Breast epithelium (tissue), 4 donors: ENCODE data around the gene SHISA5. TPM values are rescaled to one million over a fixed set of nuclear protein-coding genes. Genes with fewer than 3 reads are reported as not detected.

Experiments used
- DNase-seq, 2 donors: peaks; one replicate each; pipeline ENCODE4 v3.0.0-alpha.2; 2019; ENCODE audit warnings: low spot score in 2 of 2
- H3K27ac ChIP-seq, 2 donors: fragments of 200-600 bp; sonication (generic) in 1 of 2; one replicate each; pipeline ENCODE4 v1.5.1; 2016 to 2019; ENCODE audit warnings: mild to moderate bottlenecking in 1 of 2
- H3K27me3 ChIP-seq, 2 donors: fragments of 200-600 bp; sonication (generic) in 1 of 2; one replicate each; pipeline versions ENCODE4 v1.5.1 to v1.6.0; 2017 to 2019; ENCODE audit warnings: control low read depth in 1 of 2, mild to moderate bottlenecking in 1 of 2
- H3K36me3 ChIP-seq: fragments of 200-600 bp; one replicate; pipeline ENCODE4 v1.5.1; 2019
- H3K4me1 ChIP-seq, 2 donors: fragments of 200-600 bp; sonication (generic); one replicate each; pipeline ENCODE4 v1.5.1; 2016 to 2019; ENCODE audit warnings: control low read depth in 1 of 2
- H3K4me3 ChIP-seq, 3 donors: fragments of 200-600 bp; sonication (generic); 1 replicate in 2 of 3; 2 replicates in 1 of 3; pipeline ENCODE4 v1.5.1; 2016 to 2019; ENCODE audit warnings: mild to moderate bottlenecking in 3 of 3, moderate library complexity in 2 of 3
- H3K9me3 ChIP-seq, 2 donors: fragments of 200-600 bp; sonication (generic) in 1 of 2; one replicate each; pipeline ENCODE4 v1.5.1; 2016 to 2019; ENCODE audit warnings: control low read depth in 1 of 2
- POLR2A ChIP-seq: fragments of 450-650 bp; IDR thresholded peaks from one replicate; pipeline ENCODE4 v1.6.1; 2016; ENCODE audit warnings: antibody characterized with exemption, mild to moderate bottlenecking, moderate library complexity
- POLR2AphosphoS5 ChIP-seq, 3 donors: sonication (generic); formaldehyde crosslinking; IDR thresholded peaks; one replicate each; pipeline ENCODE4 v1.6.1; 2017; ENCODE audit warnings: antibody characterized with exemption in 3 of 3
- intact Hi-C: fragments of 100-400 bp; cut with DNase I; formaldehyde crosslinking; loops from one replicate; pipeline ENCODE4 v1.15.1; 2023; ENCODE audit warnings: low total_unique reads
- total RNA-seq, 3 donors: library from RNA; depleted of rRNA; stranded (reverse); fragments of >200 nt; gene quantifications; one replicate each; pipeline ENCODE4 v1.1.0, GENCODE V29; 2016
- TF ChIP-seq, protein P1 (sequence below), 3 donors: fragments of 450-650 bp; IDR thresholded peaks; one replicate each; pipeline ENCODE4 v1.5.1; 2016 to 2017; ENCODE audit warnings: antibody characterized with exemption in 3 of 3, mild to moderate bottlenecking in 3 of 3, moderate library complexity in 3 of 3

Gene SHISA5
- total RNA-seq, 3 donors from 2014 or later: 65.6 to 90.1 (median 77.0) TPM

- Histone ChIP-seq H3K9me3 (no peaks in the 10 kb centered on the region), H3K36me3 (no peaks in the 10 kb centered on the region), H3K4me1 (no peaks in the 10 kb centered on the region), H3K27ac (no peak overlapping the region), H3K27me3 (no peaks in the 10 kb centered on the region), H3K4me3 (no peak overlapping the region)
- TF ChIP-seq, protein P1, sequence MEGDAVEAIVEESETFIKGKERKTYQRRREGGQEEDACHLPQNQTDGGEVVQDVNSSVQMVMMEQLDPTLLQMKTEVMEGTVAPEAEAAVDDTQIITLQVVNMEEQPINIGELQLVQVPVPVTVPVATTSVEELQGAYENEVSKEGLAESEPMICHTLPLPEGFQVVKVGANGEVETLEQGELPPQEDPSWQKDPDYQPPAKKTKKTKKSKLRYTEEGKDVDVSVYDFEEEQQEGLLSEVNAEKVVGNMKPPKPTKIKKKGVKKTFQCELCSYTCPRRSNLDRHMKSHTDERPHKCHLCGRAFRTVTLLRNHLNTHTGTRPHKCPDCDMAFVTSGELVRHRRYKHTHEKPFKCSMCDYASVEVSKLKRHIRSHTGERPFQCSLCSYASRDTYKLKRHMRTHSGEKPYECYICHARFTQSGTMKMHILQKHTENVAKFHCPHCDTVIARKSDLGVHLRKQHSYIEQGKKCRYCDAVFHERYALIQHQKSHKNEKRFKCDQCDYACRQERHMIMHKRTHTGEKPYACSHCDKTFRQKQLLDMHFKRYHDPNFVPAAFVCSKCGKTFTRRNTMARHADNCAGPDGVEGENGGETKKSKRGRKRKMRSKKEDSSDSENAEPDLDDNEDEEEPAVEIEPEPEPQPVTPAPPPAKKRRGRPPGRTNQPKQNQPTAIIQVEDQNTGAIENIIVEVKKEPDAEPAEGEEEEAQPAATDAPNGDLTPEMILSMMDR (IDR thresholded peaks at IDR 0.05): no peak
- TF ChIP-seq POLR2A: no peak
- no peak for TF ChIP-seq POLR2AphosphoS5 (IDR thresholded peaks at IDR 0.05)
- no peak for DNase-seq
- intact Hi-C loops: no loop called here
Observed at GRCh38 chr3:48518638-48519276, 14.8 kb upstream of the SHISA5 start.

DNA sequence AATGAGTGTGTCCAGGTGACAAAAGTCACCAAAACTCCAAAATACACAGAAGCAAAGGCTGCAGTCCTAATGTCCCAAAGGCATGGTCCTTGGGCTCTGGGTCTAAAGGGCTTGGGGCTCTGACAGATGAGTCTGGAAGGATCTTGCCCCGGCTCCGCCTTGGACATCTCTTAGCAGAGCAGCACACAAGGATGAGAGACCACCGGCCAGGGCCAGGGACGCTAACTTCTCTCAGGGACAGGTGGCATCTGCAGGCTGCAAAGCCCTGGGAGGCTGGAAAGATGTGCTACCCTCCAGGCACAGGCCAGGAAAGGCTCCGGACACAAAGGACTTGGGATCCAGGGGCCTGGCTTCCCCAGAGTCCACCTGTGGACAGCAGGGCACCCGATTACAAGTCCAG lies 14.1 kb upstream of the SHISA5 start:
- H3K4me3 ChIP-seq: no peak overlapping the region
- TF ChIP-seq, protein P1 (IDR thresholded peaks at IDR 0.05): no peak
- no peak for TF ChIP-seq POLR2A
- no peak for DNase-seq
- no peaks in the 10 kb centered on the region for H3K9me3 ChIP-seq
- H3K36me3 ChIP-seq: no peaks in the 10 kb centered on the region
- H3K27ac ChIP-seq: no peak overlapping the region
- H3K27me3 ChIP-seq: no peaks in the 10 kb centered on the region
- H3K4me1 ChIP-seq: no peaks in the 10 kb centered on the region
- intact Hi-C loops: no loop called here

GRCh38 chr3:48516571-48516970 lies 12.6 kb upstream of the SHISA5 start:
- H3K36me3 ChIP-seq: no peaks in the 10 kb centered on the region
- intact Hi-C loops: no loop called here
- DNase-seq: no peak
- H3K4me3 ChIP-seq: no peak overlapping the region
- TF ChIP-seq POLR2A (no peak), POLR2AphosphoS5 (IDR thresholded peaks at IDR 0.05) (no peak)
- TF ChIP-seq, protein P1 (IDR thresholded peaks at IDR 0.05): no peak
- H3K4me1 ChIP-seq: no peaks in the 10 kb centered on the region
- H3K27me3 ChIP-seq: no peaks in the 10 kb centered on the region
- H3K9me3 ChIP-seq: no peaks in the 10 kb centered on the region
- no peak overlapping the region for H3K27ac ChIP-seq

DNA sequence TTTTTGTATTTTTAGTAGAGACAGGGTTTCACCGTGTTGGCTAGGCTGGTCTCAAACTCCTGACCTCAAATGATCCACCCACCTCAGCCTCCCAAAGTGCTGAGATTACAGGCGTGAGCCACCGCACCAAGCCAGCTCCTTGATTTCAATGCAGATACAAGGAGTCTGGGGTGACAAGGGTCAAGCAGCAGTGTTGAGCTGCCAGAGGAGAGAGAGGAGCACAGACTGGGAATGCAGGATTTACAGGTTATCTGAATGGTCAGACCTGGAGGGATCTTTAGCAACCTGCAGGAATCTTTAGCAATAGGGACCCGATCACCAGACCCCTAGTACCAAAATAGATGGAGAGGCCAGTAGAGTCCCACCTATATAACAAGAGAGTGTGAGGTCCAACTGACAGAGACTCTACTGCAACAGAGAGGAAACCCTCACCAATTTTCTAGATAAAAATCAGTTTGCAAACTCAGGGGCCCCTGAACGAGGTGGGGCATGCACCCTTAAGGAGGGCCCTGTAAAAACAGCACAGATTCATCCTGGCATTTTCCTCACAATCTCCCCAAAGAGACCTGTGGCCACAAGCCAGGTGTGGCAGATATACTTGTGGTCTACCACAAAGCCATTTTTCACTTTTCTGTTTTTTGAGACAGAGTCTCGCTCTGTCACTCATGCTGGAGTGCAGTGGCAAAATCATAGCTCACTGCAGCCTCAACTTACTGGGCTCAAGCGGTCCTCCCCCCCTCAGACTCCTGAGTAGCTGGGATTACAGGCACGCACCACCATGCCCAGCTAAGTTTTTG lies 10.7 kb upstream of the SHISA5 start:
- DNase-seq: no peak
- Histone ChIP-seq H3K27me3 (no peaks in the 10 kb centered on the region), H3K27ac (no peak overlapping the region), H3K36me3 (no peaks in the 10 kb centered on the region), H3K4me1 (no peaks in the 10 kb centered on the region), H3K9me3 (no peaks in the 10 kb centered on the region), H3K4me3 (no peak overlapping the region)
- TF ChIP-seq POLR2A: no peak
- TF ChIP-seq POLR2AphosphoS5 (IDR thresholded peaks at IDR 0.05): no peak
- TF ChIP-seq, protein P1 (IDR thresholded peaks at IDR 0.05): no peak
- intact Hi-C loops: no loop called here

DNA sequence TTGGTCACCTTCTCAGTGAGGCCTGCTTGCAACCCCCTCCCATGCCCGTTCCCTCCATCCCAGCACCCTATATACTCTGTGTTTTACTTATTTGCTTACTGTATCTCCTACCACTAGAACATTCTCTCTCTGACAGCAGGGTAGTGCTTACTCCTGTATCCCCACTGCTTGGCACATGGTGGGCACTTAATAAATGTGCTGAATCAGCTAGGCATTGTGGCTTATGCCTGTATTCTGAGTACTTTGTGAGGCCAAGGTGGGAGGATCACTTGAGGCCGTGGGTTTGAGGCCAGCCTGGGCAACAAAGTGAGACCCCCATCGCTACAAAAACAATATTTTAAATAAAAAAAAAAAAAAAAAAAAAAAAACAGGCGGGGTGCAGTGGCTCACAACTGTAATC lies 7.6 kb upstream of the SHISA5 start:
- TF ChIP-seq POLR2A (no peak), POLR2AphosphoS5 (IDR thresholded peaks at IDR 0.05) (no peak)
- TF ChIP-seq, protein P1 (IDR thresholded peaks at IDR 0.05): no peak
- no peaks in the 10 kb centered on the region for H3K27me3 ChIP-seq
- intact Hi-C loops: no loop called here

More for the DNA sequence above, 7.6 kb upstream of the SHISA5 start:
- no peaks in the 10 kb centered on the region for H3K9me3 ChIP-seq
- H3K27ac ChIP-seq: no peak overlapping the region
- no peak for DNase-seq
- H3K36me3 ChIP-seq: no peaks in the 10 kb centered on the region
- H3K4me1 ChIP-seq: peaks cover 0 to 8% of the 10 kb centered on the region in 2 donors
- no peak overlapping the region for H3K4me3 ChIP-seq
